GM18951 (cell line): Measurements from ENCODE around the gene MID1.

Source experiments
- POLR2A ChIP-seq: IDR thresholded peaks from 4 replicates; pipeline ENCODE4 v1.6.1; 2011; ENCODE audit warnings: mild to moderate bottlenecking; ENCODE audit not compliant: insufficient read length, insufficient read depth; ENCODE audit errors: extremely low read depth
- in situ Hi-C: fragments of 300-500 bp; cut with MboI; formaldehyde crosslinking; loops from one replicate; pipeline ENCODE4 v1.12.0; 2022; ENCODE audit warnings: low sequenced_read_pairs, mixed read lengths, inconsistent platforms; ENCODE audit not compliant: unreplicated experiment

Gene MID1

DNA sequence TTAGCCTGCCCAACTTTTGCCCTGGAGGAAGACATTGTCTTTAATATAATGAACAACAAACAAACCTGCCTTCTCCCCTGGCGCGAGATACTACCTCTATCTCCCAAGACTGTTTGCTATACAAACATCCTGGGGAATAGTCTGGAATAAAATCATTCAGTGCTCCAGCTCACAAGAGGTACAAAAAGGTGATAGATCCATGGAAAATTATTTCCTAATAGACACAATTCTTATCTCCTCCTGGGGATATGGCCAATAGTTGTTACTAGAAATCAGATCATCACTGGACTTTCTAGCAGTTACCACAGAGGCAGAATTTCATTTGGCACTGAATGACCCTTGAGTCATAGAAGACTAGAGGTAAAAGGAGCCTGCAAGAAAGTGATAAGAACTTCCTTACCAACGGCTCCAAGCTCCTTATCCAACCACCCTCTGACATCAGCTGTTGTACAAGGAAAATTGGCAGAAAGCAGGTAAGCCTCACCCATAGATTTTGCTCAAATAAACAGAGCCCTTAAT lies 38.1 kb downstream of the MID1 start:
- in situ Hi-C loops = no loop called here
- TF ChIP-seq POLR2A = no peak

- in situ Hi-C loops = no loop called here
- no peak for TF ChIP-seq POLR2A
These were observed 41.0 kb downstream of the MID1 start for GRCh38 chrX:10579112-10580011.

GRCh38 chrX:10578527-10578926 lies 41.9 kb downstream of the MID1 start:
- in situ Hi-C loops = no loop called here
- TF ChIP-seq POLR2A = no peak

- TF ChIP-seq POLR2A = no peak
- in situ Hi-C loops = no loop called here
These were observed 42.5 kb downstream of the MID1 start for GRCh38 chrX:10577853-10578252.

DNA sequence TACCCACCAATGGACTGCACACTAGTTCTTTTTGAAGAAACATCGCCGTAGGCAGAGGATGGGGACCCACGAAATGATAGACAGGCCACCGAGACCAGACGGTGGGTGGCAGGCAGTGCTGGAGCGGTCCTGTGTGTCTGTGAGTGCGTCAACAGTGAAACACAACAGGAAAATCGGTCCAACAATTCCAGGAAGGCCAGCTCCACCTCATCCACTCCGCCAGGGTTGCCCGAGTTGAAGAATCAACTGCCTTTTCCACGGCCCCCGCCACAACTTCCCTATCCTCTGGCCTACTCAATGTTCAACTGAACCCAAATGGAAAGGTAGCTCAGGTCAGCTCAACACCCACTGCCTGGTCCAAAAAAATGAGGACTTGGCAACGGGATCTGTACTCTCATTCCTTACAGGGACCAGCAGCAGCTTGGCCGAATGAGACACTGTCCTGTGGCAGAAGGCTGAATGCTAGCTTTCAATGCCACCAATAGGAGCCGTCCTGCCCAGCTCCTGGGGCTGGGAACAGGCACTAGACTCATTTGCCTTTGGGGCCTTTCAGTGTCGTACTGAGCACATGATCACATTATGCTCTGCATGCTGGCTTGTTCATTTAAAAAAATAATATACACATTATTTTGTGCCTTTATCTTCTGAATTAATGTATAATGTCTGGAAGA lies 43.5 kb downstream of the MID1 start:
- in situ Hi-C loops = no loop called here
- no peak for TF ChIP-seq POLR2A

DNA sequence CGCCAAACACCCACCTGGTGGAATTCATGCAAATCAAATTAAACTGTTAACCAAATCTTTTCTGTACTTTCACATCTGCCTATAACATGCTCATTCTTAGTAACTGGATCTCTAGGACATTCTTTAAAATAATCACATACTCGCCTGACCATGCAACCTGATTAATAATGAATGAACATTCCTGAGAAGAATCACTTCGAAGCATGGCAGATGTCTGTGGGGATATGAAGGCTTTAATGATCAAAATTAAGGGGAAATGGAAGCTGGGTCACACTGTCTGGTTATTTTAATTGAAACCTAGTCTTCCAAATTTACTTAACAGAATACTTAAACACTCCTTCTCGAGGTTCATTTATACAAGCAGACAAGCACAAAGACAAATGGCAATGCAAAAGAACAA lies 44.2 kb downstream of the MID1 start:
- in situ Hi-C loops = no loop called here
- TF ChIP-seq POLR2A = no peak

GRCh38 chrX:10574663-10575062 lies 45.7 kb downstream of the MID1 start:
- in situ Hi-C loops = no loop called here
- TF ChIP-seq POLR2A = no peak

- TF ChIP-seq POLR2A = no peak
- in situ Hi-C loops = no loop called here
These were observed 49.1 kb downstream of the MID1 start for GRCh38 chrX:10571260-10571659.

DNA sequence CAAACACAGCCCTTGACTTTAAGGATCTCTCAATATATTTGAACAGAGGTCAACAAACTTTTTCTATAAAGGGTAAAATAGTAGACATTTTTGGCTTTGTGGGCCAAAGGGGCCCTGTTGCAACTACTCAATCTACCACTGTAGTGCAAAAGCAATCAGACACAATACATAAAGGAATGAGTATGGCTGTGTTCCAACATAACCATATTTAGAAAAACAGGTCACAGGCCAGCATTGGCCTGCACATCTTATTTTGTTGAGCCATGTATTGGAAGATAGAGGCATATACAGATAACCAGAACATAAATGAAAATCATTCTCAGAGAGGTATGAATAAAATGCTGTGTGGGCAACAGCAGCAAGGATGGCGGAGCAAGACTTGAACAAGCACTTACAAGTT lies 49.8 kb downstream of the MID1 start:
- TF ChIP-seq POLR2A = no peak
- in situ Hi-C loops = no loop called here

DNA sequence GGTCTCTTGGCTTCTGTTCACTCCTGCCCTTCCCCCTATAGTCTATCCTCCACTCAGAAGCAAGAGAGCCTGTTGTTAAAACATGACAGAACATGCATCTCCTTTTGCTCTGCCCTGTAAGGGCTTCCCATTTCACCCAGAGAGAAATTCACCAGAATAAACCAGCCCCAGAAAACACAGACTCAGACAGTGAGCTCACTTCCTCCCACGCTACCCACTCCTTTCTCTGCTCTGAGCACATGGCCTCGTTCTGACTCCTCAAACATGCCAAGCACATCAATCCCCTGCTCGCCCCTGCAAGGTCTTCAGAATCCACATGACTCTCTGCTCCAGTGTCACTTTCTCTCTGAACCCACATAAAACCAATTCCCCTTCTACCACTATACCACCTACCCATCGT lies 50.4 kb downstream of the MID1 start:
- TF ChIP-seq POLR2A = no peak

DNA sequence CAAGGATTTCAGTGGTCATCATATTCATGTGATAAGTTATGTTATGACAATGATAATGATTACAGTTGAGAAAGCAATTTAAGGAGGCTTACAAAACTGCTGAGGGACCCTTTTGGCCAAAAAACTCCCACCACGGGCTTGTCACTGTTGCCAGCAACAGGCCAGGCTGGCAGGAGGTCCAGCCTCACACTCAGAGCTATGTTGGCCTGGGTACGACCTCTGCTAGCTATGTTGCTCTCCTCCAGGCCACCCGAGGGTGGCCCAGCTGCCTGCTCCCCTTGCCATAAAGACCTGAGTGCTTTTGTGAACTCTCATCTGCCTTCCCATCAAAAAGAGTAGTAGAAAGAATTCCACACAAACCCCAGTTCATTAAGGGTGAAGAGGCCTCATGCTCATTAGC lies 52.0 kb downstream of the MID1 start:
- in situ Hi-C loops = no loop called here
- no peak for TF ChIP-seq POLR2A

More for the DNA sequence above, 50.4 kb downstream of the MID1 start:
- in situ Hi-C loops = no loop called here

GRCh38 chrX:10567136-10567535 lies 53.2 kb downstream of the MID1 start:
- in situ Hi-C loops = no loop called here

GRCh38 chrX:10566716-10567097 lies 53.7 kb downstream of the MID1 start:
- TF ChIP-seq POLR2A = no peak
- in situ Hi-C loops = no loop called here

More at GRCh38 chrX:10567136-10567535, 53.2 kb downstream of the MID1 start:
- TF ChIP-seq POLR2A = no peak

GRCh38 chrX:10564484-10564883 lies 55.9 kb downstream of the MID1 start:
- in situ Hi-C loops = no loop called here
- no peak for TF ChIP-seq POLR2A
